H1 (cell line): Measurements from ENCODE around the gene PRPF6. TPM values are rescaled to one million over a fixed set of nuclear protein-coding genes. Genes with fewer than 3 reads are reported as not detected.

Source experiments
- CTBP2 ChIP-seq: IDR thresholded peaks from 2 replicates; pipeline ENCODE4 v1.7.0; 2011; ENCODE audit warnings: borderline replicate concordance, mild to moderate bottlenecking, moderate library complexity, mixed read lengths, low read length; ENCODE audit not compliant: insufficient read depth, insufficient read length
- ZNF274 ChIP-seq: IDR thresholded peaks from 2 replicates; pipeline ENCODE4 v1.7.0; 2012; ENCODE audit warnings: low read length, borderline replicate concordance; ENCODE audit errors: extremely low read depth
- polyA plus RNA-seq, 7 experiments: library from polyadenylated mRNA; depleted of rRNA in 3 of 7; stranded (reverse) in 5 of 7; unstranded in 2 of 7; fragments of >200 nt in 5 of 7; fragments of 200-250 nt in 2 of 7; gene quantifications; 1 replicate in 5 of 7; 2 replicates in 1 of 7; 4 replicates in 1 of 7; pipeline versions ENCODE4 v1.2.1 to v1.2.3, GENCODE V29; 2011 to 2013; ENCODE audit warnings: missing spikeins in 2 of 7, mixed read lengths in 2 of 7
- total RNA-seq: library from RNA; stranded (reverse); fragmentation: NEBNext Ultra II Directional; extraction: Animal tissue kit (Norgen Biotek cat#: 25700); gene quantifications from 2 replicates; pipeline ENCODE4 v1.2.1, GENCODE V29; 2021
- TF ChIP-seq, protein P1 (sequence below): IDR thresholded peaks from 2 replicates; pipeline ENCODE4 v1.6.1; 2011; ENCODE audit warnings: low read length, improper control_type of control experiment
- TF ChIP-seq, protein P2 (sequence below), 3 experiments: IDR thresholded peaks; 1 replicate in 2 of 3; 2 replicates in 1 of 3; pipeline versions ENCODE4 v1.5.1 to v1.6.1; 2011; ENCODE audit warnings: low read length in 3 of 3, mild to moderate bottlenecking in 3 of 3, inconsistent platforms in 2 of 3, low read depth in 1 of 3, moderate library complexity in 1 of 3; ENCODE audit not compliant: insufficient read depth in 1 of 3; ENCODE audit errors: control extremely low read depth in 1 of 3

Gene PRPF6
- total and polyA plus RNA-seq, 2 of the 8 experiments (the other 6 are each of a cell fraction or from before 2014, with no cell fraction given) = 27.9 to 76.9 TPM

DNA sequence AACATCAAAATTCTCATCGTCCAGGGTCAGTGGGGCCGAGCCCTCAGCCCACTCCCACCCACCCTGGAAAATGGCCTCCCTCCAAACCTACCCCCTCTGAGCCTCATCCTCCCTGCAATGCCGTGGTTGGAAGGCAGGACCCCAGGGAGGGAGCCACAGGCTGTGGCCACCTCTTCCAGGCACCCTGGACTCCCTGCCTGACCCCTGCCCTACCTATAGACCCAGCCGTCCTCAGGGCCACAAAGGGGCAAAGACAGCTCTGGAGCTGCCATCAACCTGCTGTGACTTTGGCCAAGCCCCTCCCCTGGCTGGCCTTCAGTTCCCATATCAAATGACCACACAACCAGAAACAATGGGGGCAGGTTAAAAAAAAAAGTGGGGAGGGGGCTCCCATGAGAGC is 22.5 kb upstream of the PRPF6 start (continued):
- TF ChIP-seq, protein P1, sequence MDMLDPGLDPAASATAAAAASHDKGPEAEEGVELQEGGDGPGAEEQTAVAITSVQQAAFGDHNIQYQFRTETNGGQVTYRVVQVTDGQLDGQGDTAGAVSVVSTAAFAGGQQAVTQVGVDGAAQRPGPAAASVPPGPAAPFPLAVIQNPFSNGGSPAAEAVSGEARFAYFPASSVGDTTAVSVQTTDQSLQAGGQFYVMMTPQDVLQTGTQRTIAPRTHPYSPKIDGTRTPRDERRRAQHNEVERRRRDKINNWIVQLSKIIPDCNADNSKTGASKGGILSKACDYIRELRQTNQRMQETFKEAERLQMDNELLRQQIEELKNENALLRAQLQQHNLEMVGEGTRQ = no peak
- TF ChIP-seq, protein P2, sequence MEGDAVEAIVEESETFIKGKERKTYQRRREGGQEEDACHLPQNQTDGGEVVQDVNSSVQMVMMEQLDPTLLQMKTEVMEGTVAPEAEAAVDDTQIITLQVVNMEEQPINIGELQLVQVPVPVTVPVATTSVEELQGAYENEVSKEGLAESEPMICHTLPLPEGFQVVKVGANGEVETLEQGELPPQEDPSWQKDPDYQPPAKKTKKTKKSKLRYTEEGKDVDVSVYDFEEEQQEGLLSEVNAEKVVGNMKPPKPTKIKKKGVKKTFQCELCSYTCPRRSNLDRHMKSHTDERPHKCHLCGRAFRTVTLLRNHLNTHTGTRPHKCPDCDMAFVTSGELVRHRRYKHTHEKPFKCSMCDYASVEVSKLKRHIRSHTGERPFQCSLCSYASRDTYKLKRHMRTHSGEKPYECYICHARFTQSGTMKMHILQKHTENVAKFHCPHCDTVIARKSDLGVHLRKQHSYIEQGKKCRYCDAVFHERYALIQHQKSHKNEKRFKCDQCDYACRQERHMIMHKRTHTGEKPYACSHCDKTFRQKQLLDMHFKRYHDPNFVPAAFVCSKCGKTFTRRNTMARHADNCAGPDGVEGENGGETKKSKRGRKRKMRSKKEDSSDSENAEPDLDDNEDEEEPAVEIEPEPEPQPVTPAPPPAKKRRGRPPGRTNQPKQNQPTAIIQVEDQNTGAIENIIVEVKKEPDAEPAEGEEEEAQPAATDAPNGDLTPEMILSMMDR (IDR thresholded peaks at IDR 0.05; ENCODE audit: control extremely low read depth in 1 of 3, insufficient read depth in 1 of 3, low read depth in 1 of 3, low read length in 3 of 3) = no peak
- TF ChIP-seq ZNF274 (no peak), CTBP2 (no peak)
